GM18498 (cell line): ENCODE measurements around the gene EPN3.
A peak's percentile ranks its signal among the peaks of the same experiment; 100 is the strongest.

Experiments used
- ATAC-seq: cut with Tn5 transposase; IDR thresholded peaks from one replicate; pipeline ENCODE4 v1.9.1; 2021; ENCODE audit warnings: mild to moderate bottlenecking, moderate library complexity; ENCODE audit not compliant: unreplicated experiment

Gene EPN3

GRCh38 chr17:50508573-50509460 is 23.7 kb upstream of the EPN3 start:
- ATAC-seq = no peak

GRCh38 chr17:50511058-50511457 is 21.5 kb upstream of the EPN3 start:
- ATAC-seq = peak; percentile 76

- ATAC-seq = no peak
Observed at GRCh38 chr17:50513495-50513894, 19.0 kb upstream of the EPN3 start.

- ATAC-seq = no peak
Observed at GRCh38 chr17:50514388-50514787, 18.1 kb upstream of the EPN3 start.

- no peak for ATAC-seq
Observed at GRCh38 chr17:50514936-50515702, 17.4 kb upstream of the EPN3 start.

GRCh38 chr17:50517011-50517410 is 15.5 kb upstream of the EPN3 start:
- ATAC-seq = no peak

- no peak for ATAC-seq
Observed at GRCh38 chr17:50517504-50518383, 14.8 kb upstream of the EPN3 start.

- no peak for ATAC-seq
Observed at GRCh38 chr17:50518384-50519023, 14.0 kb upstream of the EPN3 start.

DNA sequence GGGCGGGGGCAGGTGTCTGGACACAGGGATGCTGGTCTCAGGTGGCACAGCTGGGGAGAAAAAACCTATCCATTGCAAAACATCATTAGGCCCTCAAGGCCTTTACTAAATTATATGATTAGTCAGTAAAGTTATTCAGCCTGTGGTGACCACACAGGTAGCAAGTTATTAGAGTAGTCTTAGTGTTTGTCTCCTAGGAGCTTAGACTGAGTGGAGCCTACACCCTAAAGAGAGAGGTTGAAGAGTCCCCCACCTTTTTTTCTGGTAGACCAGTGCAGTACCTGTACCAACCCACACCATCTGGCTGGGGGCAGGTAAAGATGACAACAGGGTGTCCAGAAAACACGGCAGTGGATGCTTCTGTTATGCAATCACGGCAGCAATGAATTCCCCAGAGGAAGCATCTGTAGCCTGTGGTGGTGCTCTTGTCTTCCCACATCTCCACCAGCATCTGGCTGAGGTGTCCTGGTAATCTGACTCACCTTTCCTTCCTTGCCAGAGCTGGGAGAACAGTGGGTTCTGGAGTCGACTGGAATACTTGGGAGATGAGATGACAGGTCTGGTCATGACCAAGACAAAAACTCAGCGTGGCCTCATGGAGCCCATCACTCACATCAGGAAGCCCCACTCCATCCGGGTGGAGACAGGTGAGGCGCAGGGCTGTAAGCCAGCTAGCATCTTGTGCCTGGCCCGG is 13.2 kb upstream of the EPN3 start:
- no peak for ATAC-seq

GRCh38 chr17:50520483-50520882 is 12.1 kb upstream of the EPN3 start:
- ATAC-seq = no peak

DNA sequence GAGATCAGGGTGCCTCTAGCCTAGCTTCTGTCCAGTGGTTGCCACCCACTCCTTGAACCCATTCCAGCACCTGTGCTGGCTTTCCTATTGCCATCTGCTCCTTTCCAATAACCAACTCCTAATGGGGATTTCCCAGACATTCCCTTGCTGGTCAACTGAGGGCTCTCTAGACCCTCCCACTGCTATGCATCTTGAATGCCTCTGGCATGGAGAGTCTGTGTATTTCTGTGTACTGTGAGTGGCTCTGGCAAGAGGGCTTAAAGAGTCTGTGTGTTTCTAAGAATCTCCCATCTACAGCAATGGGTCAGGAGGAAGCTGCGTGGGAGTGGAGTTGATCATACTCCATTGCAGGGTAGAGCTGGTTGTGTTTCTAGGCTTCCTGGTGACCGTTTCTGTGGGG is 11.0 kb upstream of the EPN3 start:
- ATAC-seq = no peak

DNA sequence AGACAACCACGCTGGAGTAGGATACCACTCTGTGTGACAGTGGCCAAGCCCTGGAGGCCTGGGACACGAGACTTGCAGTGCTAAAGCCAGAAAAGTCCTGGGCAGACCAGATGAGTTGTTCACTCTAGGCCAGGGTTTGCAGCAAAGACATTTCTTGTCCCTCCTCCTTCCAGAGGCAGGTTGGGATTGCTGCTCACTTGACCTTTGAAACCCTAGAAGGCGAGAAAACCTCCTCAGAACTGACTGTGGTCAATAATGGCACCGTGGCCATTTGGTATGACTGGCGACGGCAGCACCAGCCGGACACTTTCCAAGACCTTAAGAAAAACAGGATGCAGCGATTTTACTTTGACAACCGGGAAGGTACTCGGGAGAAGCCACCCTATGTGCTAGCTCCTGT is 9.8 kb upstream of the EPN3 start:
- no peak for ATAC-seq

DNA sequence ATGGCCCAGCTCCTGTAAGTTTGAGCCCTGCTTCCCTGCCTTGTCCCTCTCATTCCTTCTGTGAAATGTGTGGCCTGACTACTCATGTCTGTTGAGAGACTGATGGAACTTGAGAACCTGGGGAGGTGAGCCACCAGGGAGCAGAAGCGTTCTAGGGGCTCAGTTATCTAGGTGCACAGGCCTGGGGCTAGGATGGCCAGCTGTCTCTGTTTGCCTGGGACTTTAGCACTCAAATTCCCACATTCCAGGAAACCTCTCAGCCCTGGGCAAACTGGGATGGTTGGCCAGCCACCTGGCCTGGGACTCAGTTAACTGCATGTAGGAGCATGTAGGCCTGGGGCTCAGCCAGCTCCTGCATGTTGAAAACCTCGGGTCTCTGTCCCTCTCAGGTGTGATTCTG is 9.3 kb upstream of the EPN3 start:
- ATAC-seq = no peak

- ATAC-seq = no peak
Observed at GRCh38 chr17:50524838-50525237, 7.7 kb upstream of the EPN3 start.

GRCh38 chr17:50527155-50527762 is 5.3 kb upstream of the EPN3 start:
- no peak for ATAC-seq

- ATAC-seq = no peak
Observed at GRCh38 chr17:50527949-50528474, 4.5 kb upstream of the EPN3 start.

- ATAC-seq = no peak
Observed at GRCh38 chr17:50529849-50530248, 2.7 kb upstream of the EPN3 start.

- ATAC-seq = no peak
Observed at GRCh38 chr17:50531428-50532025, 1.0 kb upstream of the EPN3 start.

DNA sequence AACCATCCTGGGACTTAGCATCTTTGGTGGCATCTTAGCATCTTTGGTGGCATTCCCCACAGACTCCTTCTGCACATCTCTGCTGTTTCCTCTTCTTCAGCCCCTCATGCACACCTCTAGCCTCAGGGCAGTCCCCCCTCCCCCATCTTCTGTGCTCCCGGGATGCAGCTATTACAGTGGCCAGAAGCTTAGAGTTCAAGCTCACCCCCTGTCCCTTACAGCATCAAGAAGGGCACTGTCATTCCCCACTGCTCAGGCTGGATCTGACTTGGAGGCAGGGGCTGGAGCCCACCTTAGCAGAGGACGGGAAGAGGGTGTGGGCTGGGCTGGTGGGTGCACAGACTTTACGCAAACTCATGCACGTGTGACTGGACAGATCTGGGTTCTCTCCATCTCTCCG is 650 bp downstream of the EPN3 start:
- ATAC-seq = no peak
